Smooth muscle cell (in vitro differentiated cells): Measurements from ENCODE around the gene OGA. TPM values are rescaled to one million over a fixed set of nuclear protein-coding genes. Genes with fewer than 3 reads are reported as not detected.

Experiments used
- DNase-seq: peaks from one replicate; lab custom pipeline; 2025; ENCODE audit not compliant: unreplicated experiment; lab: John Stamatoyannopoulos, UW
- H2AFZ ChIP-seq: fragments of 200-600 bp; sonication (generic); 2 replicates; pipeline ENCODE4 v1.6.0; 2016; ENCODE audit warnings: antibody characterized with exemption, low read depth, mild to moderate bottlenecking
- H3F3A ChIP-seq: fragments of 200-600 bp; sonication (generic); 2 replicates; pipeline ENCODE4 v1.6.0; 2017; ENCODE audit warnings: antibody characterized with exemption, low read depth
- H3K27ac ChIP-seq: fragments of 200-600 bp; sonication (generic); 2 replicates; pipeline ENCODE4 v1.5.1; 2016; ENCODE audit warnings: low read depth, mild to moderate bottlenecking
- H3K27me3 ChIP-seq: fragments of 200-600 bp; sonication (generic); 2 replicates; pipeline ENCODE4 v1.6.1; 2016; ENCODE audit warnings: low read depth, mild to moderate bottlenecking
- H3K36me3 ChIP-seq: fragments of 200-600 bp; sonication (generic); 2 replicates; pipeline ENCODE4 v1.5.1; 2016; ENCODE audit warnings: low read depth
- H3K4me1 ChIP-seq: fragments of 200-600 bp; sonication (generic); 2 replicates; pipeline ENCODE4 v1.5.1; 2016; ENCODE audit warnings: low read depth
- H3K4me2 ChIP-seq: fragments of 200-600 bp; sonication (generic); 2 replicates; pipeline ENCODE4 v1.6.0; 2016; ENCODE audit warnings: mild to moderate bottlenecking
- H3K4me3 ChIP-seq: fragments of 200-600 bp; sonication (generic); 2 replicates; pipeline ENCODE4 v1.5.1; 2016; ENCODE audit warnings: mild to moderate bottlenecking
- H3K79me2 ChIP-seq: fragments of 200-600 bp; sonication (generic); 2 replicates; pipeline ENCODE4 v1.6.0; 2016; ENCODE audit warnings: low read depth, mild to moderate bottlenecking
- H3K9ac ChIP-seq: fragments of 200-600 bp; sonication (generic); 2 replicates; pipeline ENCODE4 v1.6.0; 2016; ENCODE audit warnings: low read depth
- H3K9me3 ChIP-seq: fragments of 200-600 bp; sonication (generic); replicated peaks from 2 replicates; pipeline ENCODE4 v1.5.1; 2016; ENCODE audit warnings: low read depth
- H4K20me1 ChIP-seq: fragments of 200-600 bp; sonication (generic); 2 replicates; pipeline ENCODE4 v1.6.0; 2016; ENCODE audit warnings: low read depth
- WGBS: methylation state at CpG from one replicate; pipeline ENCODE4 v1.1.7; 2016; ENCODE audit warnings: low lambda C conversion rate; 5-methylcytosine and 5-hydroxymethylcytosine counted together
- polyA plus RNA-seq: library from polyadenylated mRNA; unstranded; fragments of >200 nt; fragmentation: Nextera tagmentation; extraction: Ambion mirVana; gene quantifications from 2 replicates; pipeline ENCODE4 v1.2.1, GENCODE V29; 2016
- total RNA-seq: library from RNA; depleted of rRNA; stranded (reverse); fragments of >200 nt; gene quantifications from 2 replicates; pipeline ENCODE4 v1.2.3, GENCODE V29; 2014
- TF ChIP-seq, protein P1 (sequence below): fragments of 200-600 bp; sonication (generic); IDR thresholded peaks from 2 replicates; pipeline ENCODE4 v1.5.1; 2017; ENCODE audit warnings: borderline replicate concordance, mild to moderate bottlenecking, antibody characterized with exemption; ENCODE audit not compliant: insufficient read depth, poor library complexity, severe bottlenecking

OGA gene
- total and polyA plus RNA-seq, 2 experiments from 2014 or later: 54.8 to 98.6 TPM

DNA sequence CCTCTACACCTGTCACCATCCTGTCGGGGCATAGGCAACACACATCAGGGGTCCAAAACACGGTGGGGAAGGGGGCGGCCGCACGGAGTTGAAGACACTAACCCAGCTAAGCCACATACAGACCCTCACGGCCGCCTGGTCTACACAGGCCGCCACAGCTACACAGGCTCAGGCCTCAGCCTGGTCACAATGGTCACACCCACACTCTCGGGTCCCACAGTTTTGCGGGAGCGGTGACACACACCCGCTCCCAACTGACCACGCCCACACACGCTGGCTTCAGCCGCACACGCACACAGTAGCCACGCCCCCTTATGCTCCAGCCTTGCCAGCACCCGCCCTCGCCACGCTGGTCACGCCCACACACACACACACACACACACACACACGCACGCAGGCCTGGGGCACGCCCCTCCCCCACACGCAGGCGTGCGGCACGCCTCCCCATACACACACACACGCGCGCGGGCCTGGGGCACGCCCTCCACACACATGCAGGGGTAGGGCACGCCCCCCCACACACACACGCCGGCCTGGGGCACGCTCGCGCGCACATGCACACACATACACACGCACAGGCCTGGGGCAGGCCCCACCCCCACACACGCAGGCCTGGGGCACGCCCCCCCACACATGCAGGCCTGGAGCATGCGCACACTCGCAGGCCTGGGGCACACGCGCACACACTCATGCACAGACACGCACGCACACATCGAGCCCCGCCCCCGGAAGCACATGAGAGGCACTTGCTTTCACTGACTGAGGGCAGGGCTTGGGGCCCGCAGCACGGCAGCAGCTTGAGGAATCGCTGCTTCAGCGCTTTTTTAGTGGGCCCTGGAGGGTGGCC is 12.3 kb upstream of the OGA start:
- Histone ChIP-seq H3K4me1 (peaks cover 10% of the 10 kb centered on the region), H3K79me2 (no peaks in the 10 kb centered on the region), H3K27ac (peak overlapping the region; percentile 20), H3K36me3 (no peaks in the 10 kb centered on the region), H3K9me3 (no peaks in the 10 kb centered on the region), H4K20me1 (no peaks in the 10 kb centered on the region), H3K9ac (no peak overlapping the region), H3K4me2 (peak overlapping the region; percentile 82), H3K4me3 (peak overlapping the region; percentile 56), H3K27me3 (no peaks in the 10 kb centered on the region), H3F3A (no peaks in the 10 kb centered on the region), H2AFZ (no peak overlapping the region)
- DNase-seq: peak; percentile 99
- TF ChIP-seq, protein P1, sequence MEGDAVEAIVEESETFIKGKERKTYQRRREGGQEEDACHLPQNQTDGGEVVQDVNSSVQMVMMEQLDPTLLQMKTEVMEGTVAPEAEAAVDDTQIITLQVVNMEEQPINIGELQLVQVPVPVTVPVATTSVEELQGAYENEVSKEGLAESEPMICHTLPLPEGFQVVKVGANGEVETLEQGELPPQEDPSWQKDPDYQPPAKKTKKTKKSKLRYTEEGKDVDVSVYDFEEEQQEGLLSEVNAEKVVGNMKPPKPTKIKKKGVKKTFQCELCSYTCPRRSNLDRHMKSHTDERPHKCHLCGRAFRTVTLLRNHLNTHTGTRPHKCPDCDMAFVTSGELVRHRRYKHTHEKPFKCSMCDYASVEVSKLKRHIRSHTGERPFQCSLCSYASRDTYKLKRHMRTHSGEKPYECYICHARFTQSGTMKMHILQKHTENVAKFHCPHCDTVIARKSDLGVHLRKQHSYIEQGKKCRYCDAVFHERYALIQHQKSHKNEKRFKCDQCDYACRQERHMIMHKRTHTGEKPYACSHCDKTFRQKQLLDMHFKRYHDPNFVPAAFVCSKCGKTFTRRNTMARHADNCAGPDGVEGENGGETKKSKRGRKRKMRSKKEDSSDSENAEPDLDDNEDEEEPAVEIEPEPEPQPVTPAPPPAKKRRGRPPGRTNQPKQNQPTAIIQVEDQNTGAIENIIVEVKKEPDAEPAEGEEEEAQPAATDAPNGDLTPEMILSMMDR: no peak
- 3% methylated on average over 50 of the region's 56 CpGs for WGBS

DNA sequence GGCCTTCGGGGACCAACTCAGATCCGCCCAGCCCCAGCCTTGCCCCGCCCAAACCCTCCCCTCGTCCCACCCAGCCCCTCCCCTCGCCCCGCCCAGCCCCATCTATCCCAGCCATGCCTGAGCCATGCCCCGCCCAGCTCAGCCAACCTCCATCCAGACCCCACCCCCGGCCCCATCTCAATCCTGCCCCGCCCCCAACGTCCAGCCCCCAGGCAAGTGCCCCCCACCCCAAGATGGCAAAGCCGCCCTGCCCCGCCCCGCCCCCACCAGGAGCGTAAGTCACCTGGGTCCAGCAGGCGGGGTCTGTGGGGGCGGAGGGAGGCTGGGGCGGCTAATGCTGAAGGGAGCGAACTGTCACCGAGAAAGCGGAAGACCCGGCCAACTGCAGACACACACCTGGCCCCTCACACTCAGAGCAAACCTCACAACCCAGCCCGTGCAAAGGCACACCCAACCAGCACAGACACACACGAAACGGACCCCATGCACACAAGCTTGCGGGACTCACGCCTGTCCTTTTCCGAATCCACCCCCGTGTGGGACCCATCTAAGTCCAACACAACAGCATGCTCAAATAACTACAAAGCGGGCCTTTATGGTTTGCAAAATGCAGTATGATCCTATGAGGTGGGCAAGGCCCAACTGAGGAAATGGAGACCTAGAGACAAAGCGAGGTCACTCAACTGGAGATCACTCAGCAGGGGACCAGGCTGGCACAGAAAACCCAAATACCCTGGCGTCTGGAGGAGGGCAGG is 11.5 kb upstream of the OGA start:
- Histone ChIP-seq H3F3A (no peaks in the 10 kb centered on the region), H3K27ac (peak overlapping the region; percentile 20), H4K20me1 (no peaks in the 10 kb centered on the region), H3K79me2 (no peaks in the 10 kb centered on the region), H3K9ac (no peak overlapping the region), H3K4me2 (peak overlapping the region; percentile 82), H3K36me3 (no peaks in the 10 kb centered on the region), H2AFZ (no peak overlapping the region), H3K9me3 (no peaks in the 10 kb centered on the region), H3K4me3 (peak overlapping the region; percentile 56), H3K27me3 (no peaks in the 10 kb centered on the region), H3K4me1 (peaks cover 10% of the 10 kb centered on the region)
- peak; percentile 34 for DNase-seq
- TF ChIP-seq, protein P1: no peak
- WGBS: 22% methylated on average over 13 of the region's 31 CpGs

DNA sequence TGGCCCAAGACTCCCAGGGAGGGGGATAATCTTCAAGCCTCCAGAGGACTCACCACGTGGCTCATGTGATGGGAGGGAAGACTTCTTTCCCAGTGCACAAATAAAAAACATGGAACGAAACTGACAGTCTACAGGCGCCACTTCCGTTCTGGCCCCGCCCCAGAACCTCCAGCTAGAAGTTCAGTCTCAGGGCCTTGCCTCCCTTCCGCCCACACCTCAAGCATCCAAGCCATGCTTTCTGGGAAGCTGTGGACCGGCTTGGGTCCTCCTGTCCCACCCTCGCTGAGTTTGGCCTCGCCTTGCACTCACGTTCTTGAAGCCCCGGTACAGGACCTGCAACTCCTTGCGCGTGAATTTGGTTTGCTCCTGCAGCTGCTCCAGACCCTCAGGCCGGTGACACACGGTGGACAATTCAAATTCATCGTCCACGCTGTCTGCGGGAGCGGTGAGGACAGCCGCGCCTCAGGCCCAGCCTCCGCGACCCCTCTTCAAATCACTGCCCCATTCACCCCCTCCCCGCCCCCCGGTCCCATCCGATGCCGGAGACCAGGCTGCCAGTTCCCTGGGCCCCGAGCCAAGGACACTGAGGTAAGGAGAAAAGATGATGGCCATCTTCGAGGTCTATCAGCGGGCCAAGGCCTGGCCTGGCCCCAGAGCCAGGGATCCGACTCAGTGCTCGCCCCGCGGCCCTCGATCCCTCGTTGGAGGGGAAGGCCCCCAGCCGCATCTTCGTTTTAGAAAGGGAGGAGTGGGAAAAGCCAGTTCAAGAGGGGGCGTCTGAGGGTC is 10.7 kb upstream of the OGA start:
- TF ChIP-seq, protein P1: no peak
- Histone ChIP-seq H2AFZ (no peak overlapping the region), H3K36me3 (no peaks in the 10 kb centered on the region), H3K27me3 (no peaks in the 10 kb centered on the region), H3K79me2 (no peaks in the 10 kb centered on the region), H3K9me3 (no peaks in the 10 kb centered on the region), H3K27ac (no peak overlapping the region), H3K4me3 (peak overlapping the region; percentile 26), H3K4me2 (peak overlapping the region; percentile 78), H3F3A (no peaks in the 10 kb centered on the region), H3K9ac (no peak overlapping the region), H3K4me1 (peaks cover 10% of the 10 kb centered on the region), H4K20me1 (no peaks in the 10 kb centered on the region)
- no peak for DNase-seq
- WGBS: 69% methylated on average over 32 of the region's 39 CpGs
